ENCODE results near the gene ANTXR1. TPM values are rescaled to one million over a fixed set of nuclear protein-coding genes. Genes with fewer than 3 reads are reported as not detected.

ANTXR1 gene
- total and polyA plus RNA-seq, 9 of the 15 experiments (the other 6 are each of a cell fraction or from before 2014, with no cell fraction given) = 0.07 to 1.00 (median 0.54) TPM

DNA sequence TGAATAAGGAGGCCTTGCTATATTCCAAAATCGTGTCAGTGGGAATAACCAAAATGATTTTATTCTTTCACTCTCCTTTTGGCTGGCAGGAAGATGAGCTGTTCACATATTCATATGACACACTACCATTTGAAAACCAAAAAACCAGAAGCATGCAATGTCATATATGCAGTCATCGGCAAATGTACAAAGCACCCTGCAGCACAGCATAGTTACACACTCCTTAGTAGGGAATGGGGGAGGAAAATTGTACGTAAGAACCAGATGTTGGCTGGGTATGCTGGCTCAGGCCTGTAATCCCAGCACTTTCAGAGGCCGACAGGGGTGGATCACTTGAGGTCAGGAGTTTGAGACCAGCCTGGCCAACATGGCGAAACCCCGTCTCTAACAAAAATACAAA, 197.4 kb downstream of the ANTXR1 start:
- in situ Hi-C loops (cut with MboI) = no loop called here
- no peak overlapping the region for H3K4me3 ChIP-seq
- no peak overlapping the region for H3K4me2 ChIP-seq (ENCODE audit: insufficient read depth, low read length)
- no peak for TF ChIP-seq RBM14 (IDR thresholded peaks at IDR 0.05; ENCODE audit: borderline replicate concordance, insufficient read depth, low read depth, low read length)
- TF ChIP-seq ZFP91 (CRISPR knock-in tag; IDR thresholded peaks at IDR 0.05) = no peak
- no peak for TF ChIP-seq HDGF (IDR thresholded peaks at IDR 0.05)
- no peak for TF ChIP-seq ZNF212 (CRISPR knock-in tag; IDR thresholded peaks at IDR 0.05)
- no peak for TF ChIP-seq PTRF (tag; IDR thresholded peaks at IDR 0.05)
- no peak for TF ChIP-seq ZNF584 (CRISPR knock-in tag; IDR thresholded peaks at IDR 0.05; ENCODE audit: low read depth)
- no peak for TF ChIP-seq RBM17 (IDR thresholded peaks at IDR 0.05; ENCODE audit: borderline replicate concordance, low read depth, low read length)
- no peak for TF ChIP-seq TAF9B (IDR thresholded peaks at IDR 0.05; ENCODE audit: partially characterized antibody)
- no peak for TF ChIP-seq ILF3 (IDR thresholded peaks at IDR 0.05; ENCODE audit: borderline replicate concordance)
- no peak for TF ChIP-seq GTF2F1 (IDR thresholded peaks at IDR 0.05; ENCODE audit: low read depth, low read length)
- no peak for TF ChIP-seq HLTF (IDR thresholded peaks at IDR 0.05)
- no peak for TF ChIP-seq ZNF551 (CRISPR knock-in tag; IDR thresholded peaks at IDR 0.05)
- no peak for TF ChIP-seq SRSF7 (optimal IDR thresholded peaks at IDR 0.05; ENCODE audit: low read depth, low read length)
- no peak for TF ChIP-seq MECOM (CRISPR knock-in tag; IDR thresholded peaks at IDR 0.05)
- no peak for TF ChIP-seq TRIM28 (IDR thresholded peaks at IDR 0.05)
- TF ChIP-seq, protein P1, sequence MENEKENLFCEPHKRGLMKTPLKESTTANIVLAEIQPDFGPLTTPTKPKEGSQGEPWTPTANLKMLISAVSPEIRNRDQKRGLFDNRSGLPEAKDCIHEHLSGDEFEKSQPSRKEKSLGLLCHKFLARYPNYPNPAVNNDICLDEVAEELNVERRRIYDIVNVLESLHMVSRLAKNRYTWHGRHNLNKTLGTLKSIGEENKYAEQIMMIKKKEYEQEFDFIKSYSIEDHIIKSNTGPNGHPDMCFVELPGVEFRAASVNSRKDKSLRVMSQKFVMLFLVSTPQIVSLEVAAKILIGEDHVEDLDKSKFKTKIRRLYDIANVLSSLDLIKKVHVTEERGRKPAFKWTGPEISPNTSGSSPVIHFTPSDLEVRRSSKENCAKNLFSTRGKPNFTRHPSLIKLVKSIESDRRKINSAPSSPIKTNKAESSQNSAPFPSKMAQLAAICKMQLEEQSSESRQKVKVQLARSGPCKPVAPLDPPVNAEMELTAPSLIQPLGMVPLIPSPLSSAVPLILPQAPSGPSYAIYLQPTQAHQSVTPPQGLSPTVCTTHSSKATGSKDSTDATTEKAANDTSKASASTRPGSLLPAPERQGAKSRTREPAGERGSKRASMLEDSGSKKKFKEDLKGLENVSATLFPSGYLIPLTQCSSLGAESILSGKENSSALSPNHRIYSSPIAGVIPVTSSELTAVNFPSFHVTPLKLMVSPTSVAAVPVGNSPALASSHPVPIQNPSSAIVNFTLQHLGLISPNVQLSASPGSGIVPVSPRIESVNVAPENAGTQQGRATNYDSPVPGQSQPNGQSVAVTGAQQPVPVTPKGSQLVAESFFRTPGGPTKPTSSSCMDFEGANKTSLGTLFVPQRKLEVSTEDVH (IDR thresholded peaks at IDR 0.05; ENCODE audit: low read depth, partially characterized antibody) = no peak
- TF ChIP-seq BHLHE40 (IDR thresholded peaks at IDR 0.05; ENCODE audit: low read length) = no peak
- TF ChIP-seq ARHGAP35 (IDR thresholded peaks at IDR 0.05; ENCODE audit: partially characterized antibody) = no peak
- TF ChIP-seq JUN (IDR thresholded peaks at IDR 0.05; ENCODE audit: borderline replicate concordance, low read depth, low read length) = no peak
- no peak for TF ChIP-seq JUN (CRISPR knock-in tag; IDR thresholded peaks at IDR 0.05; ENCODE audit: borderline replicate concordance)
- no peak for TF ChIP-seq MCM3 (IDR thresholded peaks at IDR 0.05)
- 6% methylated on average over 6 of the region's 6 CpGs for WGBS (ENCODE audit: insufficient coverage, low coverage, missing lambda C conversion rate)
- H3K27ac ChIP-seq (ENCODE audit: extremely low read depth, low read depth, low read length) = no peak overlapping the region
- no peaks in the 10 kb centered on the region; the same call in 1 of the 2 replicates for H4K20me1 ChIP-seq (replicated peaks; ENCODE audit: control insufficient read depth, insufficient read depth, low read length)
- DNase-seq (ENCODE audit: extremely low read depth in 1 of 4, low spot score in 3 of 4) (no peak), ATAC-seq (no peak), FAIRE-seq (no peak)
- no peaks in the 10 kb centered on the region for H3K4me1 ChIP-seq (replicated peaks in 1 of 2; ENCODE audit: control insufficient read depth in 2 of 2, insufficient read depth in 2 of 2, low read length in 2 of 2)
- H3K36me3 ChIP-seq (ENCODE audit: control insufficient read depth, insufficient read depth, low read length) = no peaks in the 10 kb centered on the region
- H3K9me1 ChIP-seq (ENCODE audit: control insufficient read depth, insufficient read depth, low read length) = no peaks in the 10 kb centered on the region
- peaks cover 0 to 12% of the 10 kb centered on the region in 2 experiments; a peak in 3 of 5 replicates for H3K27me3 ChIP-seq (ENCODE audit: control insufficient read depth in 2 of 2, insufficient read depth in 2 of 2, low read length in 2 of 2)
- no peaks in the 10 kb centered on the region for H3K9me3 ChIP-seq (replicated peaks; ENCODE audit: control insufficient read depth, insufficient read depth, low read depth, low read length)
- no TSS peak for BruUV-seq (replicated peaks)
- H3K79me2 ChIP-seq (ENCODE audit: control insufficient read depth, insufficient read depth, low read length) = no peaks in the 10 kb centered on the region
- ChIA-PET CTCF (ENCODE audit: low intra/inter-chr PET ratio) (no interaction called here), POLR2A (no interaction called here)
- no peak overlapping the region for H3K9ac ChIP-seq (ENCODE audit: insufficient read depth in 1 of 2, low read depth in 2 of 2, low read length in 2 of 2)
- H2AFZ ChIP-seq (ENCODE audit: low read depth, low read length) = no peak overlapping the region
- intact Hi-C loops (cut with micrococcal nuclease) = no loop called here
